Loucy (cell line): ENCODE results near the gene AGXT.

ENCODE experiments used
- EZH2phosphoT487 ChIP-seq: fragments of 200-600 bp; IDR thresholded peaks from 2 replicates; pipeline ENCODE4 v1.6.1; 2018; ENCODE audit warnings: antibody characterized with exemption, mild to moderate bottlenecking, moderate library complexity, borderline replicate concordance
- TF ChIP-seq, protein P1 (sequence below): fragments of 200-600 bp; sonication (generic); conservative IDR thresholded peaks from 2 replicates; pipeline ENCODE4 v1.5.1; 2014; ENCODE audit warnings: mild to moderate bottlenecking, antibody characterized with exemption, low read length

DNA sequence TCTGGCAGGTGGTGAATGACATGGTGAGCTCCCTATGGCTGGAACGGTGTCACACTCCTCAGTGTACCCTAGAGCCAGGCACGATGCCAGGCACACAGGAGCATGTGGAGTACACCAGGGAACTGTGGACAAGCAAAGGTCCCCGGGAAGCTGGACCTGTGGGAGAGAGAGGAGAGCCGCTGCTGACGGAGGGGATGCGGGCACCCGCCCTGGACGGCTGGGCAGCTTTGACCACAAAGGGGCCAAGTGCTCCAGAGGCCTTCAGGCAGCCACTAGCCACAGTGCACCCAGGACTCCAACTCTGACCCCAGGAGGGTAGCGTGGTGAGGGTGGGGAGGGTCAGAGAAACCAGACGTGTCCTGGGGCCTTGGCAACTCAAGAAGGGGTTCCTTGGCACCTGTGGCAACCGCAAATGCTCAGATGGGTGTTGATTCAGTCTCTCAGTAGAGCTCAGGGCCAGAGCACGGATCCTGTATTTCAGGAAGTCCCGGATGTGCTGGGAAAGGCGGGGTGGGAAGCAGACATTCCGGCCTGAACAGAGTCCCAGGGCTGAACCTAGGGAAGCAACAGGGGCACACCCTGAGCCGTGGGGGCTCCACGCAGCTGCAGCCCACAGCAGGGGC is 29.6 kb downstream of the AGXT start:
- TF ChIP-seq, protein P1, sequence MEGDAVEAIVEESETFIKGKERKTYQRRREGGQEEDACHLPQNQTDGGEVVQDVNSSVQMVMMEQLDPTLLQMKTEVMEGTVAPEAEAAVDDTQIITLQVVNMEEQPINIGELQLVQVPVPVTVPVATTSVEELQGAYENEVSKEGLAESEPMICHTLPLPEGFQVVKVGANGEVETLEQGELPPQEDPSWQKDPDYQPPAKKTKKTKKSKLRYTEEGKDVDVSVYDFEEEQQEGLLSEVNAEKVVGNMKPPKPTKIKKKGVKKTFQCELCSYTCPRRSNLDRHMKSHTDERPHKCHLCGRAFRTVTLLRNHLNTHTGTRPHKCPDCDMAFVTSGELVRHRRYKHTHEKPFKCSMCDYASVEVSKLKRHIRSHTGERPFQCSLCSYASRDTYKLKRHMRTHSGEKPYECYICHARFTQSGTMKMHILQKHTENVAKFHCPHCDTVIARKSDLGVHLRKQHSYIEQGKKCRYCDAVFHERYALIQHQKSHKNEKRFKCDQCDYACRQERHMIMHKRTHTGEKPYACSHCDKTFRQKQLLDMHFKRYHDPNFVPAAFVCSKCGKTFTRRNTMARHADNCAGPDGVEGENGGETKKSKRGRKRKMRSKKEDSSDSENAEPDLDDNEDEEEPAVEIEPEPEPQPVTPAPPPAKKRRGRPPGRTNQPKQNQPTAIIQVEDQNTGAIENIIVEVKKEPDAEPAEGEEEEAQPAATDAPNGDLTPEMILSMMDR, result no peak
- no peak for TF ChIP-seq EZH2phosphoT487
